HG02973 (cell line): ENCODE results near the gene KDELR1.

Experiments used
- ATAC-seq: cut with Tn5 transposase; IDR thresholded peaks from one replicate; pipeline ENCODE4 v1.9.1; 2021; ENCODE audit warnings: moderate library complexity; ENCODE audit not compliant: unreplicated experiment

The KDELR1 gene

GRCh38 chr19:48391100-48392005 is at the start of gene KDELR1:
KDELR1 (minus strand) TSS chr19:48391551; CDS start chr19:48391358, 193 bp downstream.
- ATAC-seq = peak; percentile 54

GRCh38 chr19:48436586-48436985 is 45.2 kb upstream of the KDELR1 start:
- ATAC-seq = no peak

GRCh38 chr19:48433337-48433736 is 42.0 kb upstream of the KDELR1 start:
- ATAC-seq = no peak

- no peak for ATAC-seq
Observed at GRCh38 chr19:48428670-48429069, 37.3 kb upstream of the KDELR1 start.

GRCh38 chr19:48424694-48425219 is 33.4 kb upstream of the KDELR1 start:
- no peak for ATAC-seq

- no peak for ATAC-seq
Observed at GRCh38 chr19:48421548-48421947, 30.2 kb upstream of the KDELR1 start.

GRCh38 chr19:48419158-48419920 is 28.0 kb upstream of the KDELR1 start:
- peak; percentile 72 for ATAC-seq

GRCh38 chr19:48418317-48419064 is 27.1 kb upstream of the KDELR1 start:
- ATAC-seq = no peak

GRCh38 chr19:48417421-48417820 is 26.1 kb upstream of the KDELR1 start:
- ATAC-seq = no peak

- no peak for ATAC-seq
Observed at GRCh38 chr19:48415806-48416221, 24.5 kb upstream of the KDELR1 start.

- no peak for ATAC-seq
Observed at GRCh38 chr19:48415395-48415794, 24.0 kb upstream of the KDELR1 start.

GRCh38 chr19:48413879-48414587 is 22.7 kb upstream of the KDELR1 start:
- ATAC-seq = no peak

- ATAC-seq = no peak
Observed at GRCh38 chr19:48405850-48406249, 14.5 kb upstream of the KDELR1 start.

- no peak for ATAC-seq
Observed at GRCh38 chr19:48405010-48405659, 13.8 kb upstream of the KDELR1 start.

- ATAC-seq = peak; percentile 61
Observed at GRCh38 chr19:48403606-48404005, 12.3 kb upstream of the KDELR1 start.

- no peak for ATAC-seq
Observed at GRCh38 chr19:48401287-48401686, 9.9 kb upstream of the KDELR1 start.

- no peak for ATAC-seq
Observed at GRCh38 chr19:48400018-48400742, 8.8 kb upstream of the KDELR1 start.

- peak; percentile 42 for ATAC-seq
Observed at GRCh38 chr19:48398375-48399235, 7.3 kb upstream of the KDELR1 start.
